ENCODE measurements around the gene KDM2B.

DNA sequence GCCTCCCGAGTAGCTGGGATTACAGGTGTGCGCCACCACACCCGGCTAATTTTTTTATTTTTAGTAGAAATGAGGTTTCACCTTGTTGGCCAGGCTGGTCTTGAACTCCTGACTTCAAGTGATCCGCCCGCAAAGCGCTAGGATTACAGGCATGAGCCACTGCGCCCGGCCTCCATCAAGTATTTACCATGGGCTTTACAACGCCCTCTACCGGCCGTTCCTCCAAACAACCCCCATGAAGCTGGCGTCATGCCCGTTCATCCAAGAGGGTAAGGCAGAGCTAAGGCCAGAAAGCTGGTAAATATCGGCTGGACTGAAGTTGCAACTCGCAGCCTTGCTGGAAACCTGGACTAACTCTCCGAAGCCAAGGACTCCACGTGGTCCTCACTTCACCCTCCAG lies 139.3 kb downstream of the KDM2B start:
- TF ChIP-seq, protein P1, sequence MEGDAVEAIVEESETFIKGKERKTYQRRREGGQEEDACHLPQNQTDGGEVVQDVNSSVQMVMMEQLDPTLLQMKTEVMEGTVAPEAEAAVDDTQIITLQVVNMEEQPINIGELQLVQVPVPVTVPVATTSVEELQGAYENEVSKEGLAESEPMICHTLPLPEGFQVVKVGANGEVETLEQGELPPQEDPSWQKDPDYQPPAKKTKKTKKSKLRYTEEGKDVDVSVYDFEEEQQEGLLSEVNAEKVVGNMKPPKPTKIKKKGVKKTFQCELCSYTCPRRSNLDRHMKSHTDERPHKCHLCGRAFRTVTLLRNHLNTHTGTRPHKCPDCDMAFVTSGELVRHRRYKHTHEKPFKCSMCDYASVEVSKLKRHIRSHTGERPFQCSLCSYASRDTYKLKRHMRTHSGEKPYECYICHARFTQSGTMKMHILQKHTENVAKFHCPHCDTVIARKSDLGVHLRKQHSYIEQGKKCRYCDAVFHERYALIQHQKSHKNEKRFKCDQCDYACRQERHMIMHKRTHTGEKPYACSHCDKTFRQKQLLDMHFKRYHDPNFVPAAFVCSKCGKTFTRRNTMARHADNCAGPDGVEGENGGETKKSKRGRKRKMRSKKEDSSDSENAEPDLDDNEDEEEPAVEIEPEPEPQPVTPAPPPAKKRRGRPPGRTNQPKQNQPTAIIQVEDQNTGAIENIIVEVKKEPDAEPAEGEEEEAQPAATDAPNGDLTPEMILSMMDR (conservative IDR thresholded peaks at IDR 0.05 in 1 of 2, IDR thresholded peaks at IDR 0.05 in 1 of 2; ENCODE audit: extremely low read depth in 1 of 2, insufficient read depth in 1 of 2, low read depth in 1 of 2, low read length in 2 of 2), result no peak
- TF ChIP-seq EZH2 (IDR thresholded peaks at IDR 0.05; ENCODE audit: borderline replicate concordance, low read length), result no peak
